ENCODE results near the gene ABCA12.

GRCh38 chr2:214904176-214904575 lies 234.2 kb downstream of the ABCA12 start:
- TF ChIP-seq CTCF (IDR thresholded peaks at IDR 0.05; ENCODE audit: low read depth, low read length) (no peak), EZH2phosphoT487 (IDR thresholded peaks at IDR 0.05; ENCODE audit: low read depth) (no peak)
